ENCODE measurements around the gene CTRL.

GRCh38 chr16:67930678-67931211 lies 917 bp downstream of the CTRL start:
- TF ChIP-seq, protein P1, sequence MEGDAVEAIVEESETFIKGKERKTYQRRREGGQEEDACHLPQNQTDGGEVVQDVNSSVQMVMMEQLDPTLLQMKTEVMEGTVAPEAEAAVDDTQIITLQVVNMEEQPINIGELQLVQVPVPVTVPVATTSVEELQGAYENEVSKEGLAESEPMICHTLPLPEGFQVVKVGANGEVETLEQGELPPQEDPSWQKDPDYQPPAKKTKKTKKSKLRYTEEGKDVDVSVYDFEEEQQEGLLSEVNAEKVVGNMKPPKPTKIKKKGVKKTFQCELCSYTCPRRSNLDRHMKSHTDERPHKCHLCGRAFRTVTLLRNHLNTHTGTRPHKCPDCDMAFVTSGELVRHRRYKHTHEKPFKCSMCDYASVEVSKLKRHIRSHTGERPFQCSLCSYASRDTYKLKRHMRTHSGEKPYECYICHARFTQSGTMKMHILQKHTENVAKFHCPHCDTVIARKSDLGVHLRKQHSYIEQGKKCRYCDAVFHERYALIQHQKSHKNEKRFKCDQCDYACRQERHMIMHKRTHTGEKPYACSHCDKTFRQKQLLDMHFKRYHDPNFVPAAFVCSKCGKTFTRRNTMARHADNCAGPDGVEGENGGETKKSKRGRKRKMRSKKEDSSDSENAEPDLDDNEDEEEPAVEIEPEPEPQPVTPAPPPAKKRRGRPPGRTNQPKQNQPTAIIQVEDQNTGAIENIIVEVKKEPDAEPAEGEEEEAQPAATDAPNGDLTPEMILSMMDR (IDR thresholded peaks at IDR 0.05), result no peak
- TF ChIP-seq POLR2A (IDR thresholded peaks at IDR 0.05) (no peak), POLR2AphosphoS5 (IDR thresholded peaks at IDR 0.05) (no peak)

Data from prostate gland (tissue), 2 donors.